NK-92 treated with Interleukin-12 subunit alpha and Interleukin-12 subunit beta, amount 100 ng/mL, for 24 hours (cell line): Measurements from ENCODE around the gene PNMA8B.

Source experiments
- DNase-seq: peaks from one replicate; lab custom pipeline; 2025; lab: John Stamatoyannopoulos, UW

PNMA8B gene

GRCh38 chr19:46486358-46486757 is 9.3 kb downstream of the PNMA8B start:
- no peak for DNase-seq

GRCh38 chr19:46484656-46485055 is 11.0 kb downstream of the PNMA8B start:
- DNase-seq: no peak

- DNase-seq: no peak
Observed at GRCh38 chr19:46482631-46483030, 13.0 kb downstream of the PNMA8B start.

GRCh38 chr19:46481947-46482346 is 13.7 kb downstream of the PNMA8B start:
- DNase-seq: no peak

GRCh38 chr19:46481223-46481848 is 14.3 kb downstream of the PNMA8B start:
- DNase-seq: no peak

DNA sequence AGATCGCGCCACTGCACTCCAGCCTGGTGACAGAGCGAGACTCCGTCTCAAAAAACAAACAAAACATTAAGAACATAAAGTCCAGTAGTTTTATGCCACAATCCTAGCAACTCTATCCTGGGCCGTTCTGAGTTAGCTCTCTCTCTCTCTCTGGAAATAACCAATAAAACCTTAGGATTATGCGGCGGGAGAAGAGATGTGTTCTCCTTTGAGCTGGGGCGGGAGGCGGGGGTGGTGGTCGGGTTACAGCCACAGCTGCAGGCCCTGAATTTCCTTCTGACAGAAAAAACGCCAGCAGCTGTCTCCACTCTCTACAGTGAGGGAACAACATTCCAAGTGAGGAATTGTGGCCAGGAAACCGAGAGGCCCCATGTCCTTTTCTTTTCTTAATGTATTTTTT is 15.3 kb downstream of the PNMA8B start:
- no peak for DNase-seq

- peak; percentile 50 for DNase-seq
Observed at GRCh38 chr19:46478356-46478986, 17.2 kb downstream of the PNMA8B start.

DNA sequence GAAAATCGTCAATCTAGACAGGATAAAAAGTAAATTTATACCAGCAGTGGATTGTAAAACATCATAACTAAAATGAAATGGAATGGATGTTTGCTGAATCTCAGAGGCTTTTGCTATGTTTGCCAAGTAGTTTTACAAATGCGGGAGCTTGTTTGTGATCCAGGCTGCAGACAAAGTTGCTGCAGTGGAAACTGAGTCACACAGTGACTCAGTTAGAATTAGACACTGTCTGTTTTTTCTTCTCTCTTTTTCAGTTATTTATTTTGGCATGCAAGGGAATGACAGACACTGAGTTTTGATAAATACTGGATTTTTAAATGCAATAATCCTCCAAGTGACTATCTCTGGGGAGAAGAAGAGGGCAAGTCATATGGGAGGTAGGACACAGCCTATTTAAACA is 19.7 kb downstream of the PNMA8B start:
- no peak for DNase-seq

DNA sequence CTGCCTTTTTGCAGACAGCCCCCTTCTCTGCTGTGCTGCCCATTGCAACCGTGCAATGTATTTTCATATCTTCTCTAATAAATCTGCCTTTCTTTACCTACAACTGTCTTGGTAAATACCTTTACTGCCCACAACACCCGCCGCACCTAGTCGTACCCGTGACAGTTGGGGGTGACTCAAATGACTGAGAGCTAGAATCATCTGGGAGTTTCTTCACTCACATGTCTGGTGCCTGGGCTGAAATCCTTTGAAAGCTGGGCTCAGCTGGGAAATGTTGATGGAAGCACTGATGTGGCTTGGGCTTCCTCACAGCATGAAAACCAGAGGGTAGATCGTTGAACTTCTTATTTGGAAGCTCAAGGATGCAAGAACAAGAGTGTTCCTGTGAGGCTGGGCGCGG is 21.5 kb downstream of the PNMA8B start:
- no peak for DNase-seq

DNA sequence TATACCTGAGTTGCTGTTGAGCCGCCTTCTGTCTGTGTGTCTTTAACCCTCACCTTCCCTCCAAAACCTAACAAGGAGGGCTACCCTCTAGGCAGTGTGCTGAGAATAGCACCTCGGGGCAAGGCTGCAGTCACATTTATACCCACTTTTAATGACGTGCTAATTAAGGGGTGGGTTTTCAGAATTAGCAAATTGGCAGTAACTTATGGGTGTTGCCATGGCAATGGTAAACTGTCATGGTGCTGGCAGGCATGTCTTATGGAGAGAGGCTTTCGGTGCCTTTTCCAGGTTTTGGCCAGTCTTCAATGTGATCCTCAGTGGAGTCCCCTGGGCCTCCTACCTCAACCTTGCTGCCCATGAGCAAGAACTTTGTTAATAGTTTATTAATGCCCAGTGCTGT is 23.1 kb downstream of the PNMA8B start:
- DNase-seq: no peak

GRCh38 chr19:46471811-46472543 is 23.7 kb downstream of the PNMA8B start:
- DNase-seq: no peak

DNA sequence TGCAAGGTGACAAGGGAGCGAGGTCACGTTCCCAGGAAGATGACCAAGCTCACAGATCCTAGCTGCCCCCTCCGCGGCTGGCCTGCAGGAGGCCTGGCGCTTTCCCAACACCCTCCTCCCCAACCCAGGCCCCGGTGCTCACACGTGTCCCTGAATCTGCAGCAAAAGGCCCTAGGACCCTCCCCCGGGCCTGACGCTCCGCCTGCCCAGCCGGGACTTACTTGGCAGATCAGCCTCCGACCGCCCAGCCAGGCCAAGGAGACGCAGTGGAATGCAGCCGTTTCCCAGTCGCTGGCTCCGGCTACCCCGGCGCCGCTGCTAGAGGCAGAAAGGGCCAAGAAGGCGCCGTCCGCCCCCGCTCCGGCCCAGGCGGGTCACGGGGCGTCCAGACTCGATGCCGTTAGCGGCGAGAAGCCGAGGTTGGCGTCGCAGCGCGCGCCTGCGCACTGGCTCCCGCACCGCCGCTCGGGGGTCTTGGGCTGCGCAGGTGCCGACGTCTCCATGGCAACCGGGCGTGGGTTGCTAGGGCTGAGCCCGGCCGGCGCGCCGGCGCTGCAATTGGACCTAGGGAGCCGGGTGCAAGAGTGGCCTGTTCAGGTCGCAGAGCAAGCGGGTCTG is 24.4 kb downstream of the PNMA8B start, which contains the start of gene PNMA8A:
TSS of gene PNMA8A (minus strand) at position 448 of the 618 bp plus-strand sequence. CDS start 528 bp downstream, outside the sequence.
- DNase-seq: no peak

DNA sequence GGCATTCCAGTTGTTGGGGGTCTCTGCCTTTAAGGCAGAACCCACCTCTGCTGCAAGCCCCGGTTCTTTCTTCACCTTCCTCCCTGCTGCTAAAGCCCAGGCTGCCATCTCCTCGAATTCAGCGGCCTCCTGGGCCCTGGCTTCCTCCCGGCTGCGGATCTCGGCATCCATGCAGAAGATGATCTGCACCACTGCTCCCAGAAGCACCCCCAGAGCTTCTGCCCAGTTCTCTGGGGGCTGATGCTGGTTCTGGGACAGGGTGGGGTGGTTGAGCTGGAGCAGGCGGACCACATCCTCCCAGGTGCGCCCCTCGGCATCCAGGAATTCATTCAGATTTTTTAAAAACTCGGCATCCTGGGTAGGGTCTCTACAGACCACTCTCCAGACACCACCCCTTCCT is 25.3 kb downstream of the PNMA8B start:
- DNase-seq: no peak

GRCh38 chr19:46469541-46470185 is 26.0 kb downstream of the PNMA8B start:
- no peak for DNase-seq

- no peak for DNase-seq
Observed at GRCh38 chr19:46466536-46467196, 29.0 kb downstream of the PNMA8B start.

DNA sequence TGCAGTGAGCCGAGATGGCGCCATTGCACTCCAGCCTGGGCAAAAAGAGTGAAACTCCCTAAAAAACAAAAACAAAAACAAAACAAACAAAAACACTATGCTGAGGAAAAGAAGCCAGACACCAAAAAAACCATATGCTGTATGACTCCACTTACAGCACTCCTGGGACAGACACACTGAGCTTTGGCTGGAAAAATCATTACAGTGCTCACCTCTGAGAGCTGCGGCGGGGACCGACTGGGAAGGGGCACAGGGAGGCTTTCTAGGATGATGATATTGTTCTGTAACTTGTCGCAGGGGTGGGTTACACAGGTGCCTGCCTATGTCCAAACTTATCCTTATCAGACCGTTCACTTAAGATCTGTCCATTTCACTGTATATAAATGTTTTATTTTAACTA is 32.2 kb downstream of the PNMA8B start:
- DNase-seq: no peak

GRCh38 chr19:46461537-46461936 is 34.1 kb downstream of the PNMA8B start:
- no peak for DNase-seq

DNA sequence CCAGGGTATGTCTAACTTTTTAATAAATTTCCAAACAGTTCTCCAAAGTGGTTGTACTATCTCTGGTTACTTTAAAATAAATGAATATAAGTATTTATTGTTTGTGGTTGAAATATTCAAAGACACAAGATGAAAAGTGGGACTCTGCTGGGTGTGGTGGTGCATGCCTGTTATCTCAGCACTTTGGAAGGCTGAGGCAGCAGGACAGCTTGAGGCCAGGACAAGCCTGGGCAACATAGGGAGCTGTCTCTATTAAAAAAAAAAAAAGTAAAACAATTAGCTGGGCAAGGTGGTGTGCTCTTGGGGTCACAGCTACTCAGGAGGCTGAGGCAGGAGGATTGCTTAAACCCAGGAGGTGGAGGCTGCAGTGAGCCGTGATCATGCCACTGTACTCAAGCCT is 34.7 kb downstream of the PNMA8B start:
- DNase-seq: no peak

- DNase-seq: no peak
Observed at GRCh38 chr19:46460055-46460454, 35.6 kb downstream of the PNMA8B start.

DNA sequence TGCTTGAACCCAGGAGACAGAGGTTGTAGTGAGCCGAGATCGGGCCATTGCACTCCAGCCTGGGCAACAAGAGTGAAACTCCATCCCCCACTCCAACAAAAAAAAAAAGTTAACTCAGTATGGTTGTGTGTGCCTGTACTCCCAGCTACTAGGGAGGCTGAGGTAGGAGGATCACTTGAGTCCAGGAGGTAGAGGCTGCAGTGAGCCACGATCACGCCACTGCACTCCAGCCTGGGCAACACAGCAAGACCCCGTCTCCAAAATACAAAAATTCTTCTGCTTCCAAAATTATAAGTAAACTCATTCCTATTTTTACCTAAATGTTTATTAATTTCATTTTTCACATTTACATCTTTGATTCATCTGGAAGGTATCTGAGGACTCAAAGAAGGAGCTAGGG is 38.7 kb downstream of the PNMA8B start:
- no peak for DNase-seq

- no peak for DNase-seq
Observed at GRCh38 chr19:46454244-46454643, 41.4 kb downstream of the PNMA8B start.

- no peak for DNase-seq
Observed at GRCh38 chr19:46453661-46454060, 42.0 kb downstream of the PNMA8B start.
